Caco-2 (cell line): ENCODE results near the gene BLTP3A. TPM values are rescaled to one million over a fixed set of nuclear protein-coding genes. Genes with fewer than 3 reads are reported as not detected.
A peak's percentile ranks its signal among the peaks of the same experiment; 100 is the strongest.

ENCODE experiments used
- Bru-seq: library from RNA; stranded (reverse); fragments of 400-500 nt; gene quantifications from one replicate; lab custom pipeline; 2021; lab: Mats Ljungman, UMichigan
- BruChase-seq, 2 experiments: library from RNA; stranded (reverse); fragments of 400-500 nt; gene quantifications; one replicate each; lab custom pipeline; 2021; lab: Mats Ljungman, UMichigan
- BruUV-seq: library from RNA; stranded (reverse); fragments of 400-500 nt; replicated peaks from 2 replicates; lab custom pipeline; 2021; lab: Mats Ljungman, UMichigan
- CTCF ChIA-PET: fragments of 300-600 bp; sonication (Branson Sonifier 250); formaldehyde crosslinking; loops from one replicate; lab custom pipeline; 2022; ENCODE audit warnings: antibody characterized with exemption; lab: Charles Lee
- POLR2A ChIA-PET: fragments of 300-600 bp; sonication (Branson Sonifier 250); formaldehyde crosslinking; loops from one replicate; lab custom pipeline; 2022; ENCODE audit warnings: antibody characterized with exemption; lab: Charles Lee
- DNase-seq, 2 experiments: peaks; one replicate each; pipeline versions ENCODE4 v3.0.0 to v3.0.0-alpha.2; 2020 to 2022
- H3K27me3 ChIP-seq: replicated peaks from 2 replicates; pipeline ENCODE4 v1.6.0; 2011; ENCODE audit warnings: low read length; ENCODE audit not compliant: control insufficient read depth, insufficient read depth
- H3K36me3 ChIP-seq: 2 replicates; pipeline ENCODE4 v1.5.1; 2011; ENCODE audit warnings: low read length; ENCODE audit not compliant: control insufficient read depth, insufficient read depth
- H3K4me1 ChIP-seq: fragments of 250-450 bp; sonication (Bioruptor Pico); 2 replicates; pipeline ENCODE4 v1.5.1; 2020; ENCODE audit warnings: mild to moderate bottlenecking
- H3K4me3 ChIP-seq: 2 replicates; pipeline ENCODE4 v1.5.1; 2011; ENCODE audit warnings: low read depth, mild to moderate bottlenecking, control low read depth, low read length
- H3K9me3 ChIP-seq: fragments of 250-450 bp; sonication (Bioruptor Pico); 2 replicates; pipeline ENCODE4 v1.5.1; 2020; ENCODE audit warnings: mild to moderate bottlenecking, moderate library complexity
- H3K27ac Mint-ChIP-seq: one replicate; pipeline ENCODE4 v1.8.0; 2022; ENCODE audit warnings: mixed read lengths; ENCODE audit not compliant: unreplicated experiment
- H3K27me3 Mint-ChIP-seq: one replicate; pipeline ENCODE4 v1.8.0; 2022; ENCODE audit warnings: mixed read lengths; ENCODE audit not compliant: insufficient read depth, unreplicated experiment
- H3K36me3 Mint-ChIP-seq: one replicate; pipeline ENCODE4 v1.8.0; 2022; ENCODE audit warnings: mild to moderate bottlenecking, mixed read lengths; ENCODE audit not compliant: insufficient read depth, unreplicated experiment
- H3K4me1 Mint-ChIP-seq: one replicate; pipeline ENCODE4 v1.8.0; 2022; ENCODE audit warnings: low read depth, mixed read lengths; ENCODE audit not compliant: unreplicated experiment
- H3K4me3 Mint-ChIP-seq: one replicate; pipeline ENCODE4 v1.8.0; 2022; ENCODE audit warnings: mild to moderate bottlenecking, moderate library complexity, mixed read lengths; ENCODE audit not compliant: unreplicated experiment
- H3K9me3 Mint-ChIP-seq: one replicate; pipeline ENCODE4 v1.8.0; 2022; ENCODE audit warnings: mixed read lengths; ENCODE audit not compliant: unreplicated experiment
- CTCF ChIP-seq, 2 experiments: fragments of 200-600 bp in 1 of 2; IDR thresholded peaks; 1 replicate in 1 of 2; 2 replicates in 1 of 2; pipeline versions ENCODE4 v1.5.1 to v1.8.0; 2011 to 2022; ENCODE audit warnings: antibody characterized with exemption in 1 of 2, control low read depth in 1 of 2, inconsistent platforms in 1 of 2, low read depth in 1 of 2, low read length in 1 of 2, mild to moderate bottlenecking in 1 of 2, moderate library complexity in 1 of 2; ENCODE audit not compliant: insufficient read depth in 1 of 2, severe bottlenecking in 1 of 2, unreplicated experiment in 1 of 2
- intact Hi-C: fragments of 100-400 bp; cut with micrococcal nuclease; formaldehyde crosslinking; loops from one replicate; pipeline ENCODE4 v1.10.0; 2022; ENCODE audit not compliant: unreplicated experiment
- long read RNA-seq: library from polyadenylated mRNA; stranded (forward); transcript quantifications from one replicate; pipeline ENCODE4 v2.0.0, GENCODE V29; 2022
- total RNA-seq: library from RNA; stranded (reverse); gene quantifications from 2 replicates; pipeline ENCODE4 v1.2.3, GENCODE V29; 2022

BLTP3A gene
- total RNA-seq (40.3 and 41.6 TPM in 2 replicates), Bru-seq, nascent RNA (percentile 88 among the genes with signal in this experiment), BruChase-seq, experiment 1, labeled RNA remaining after a 2-hour chase (percentile 91 among the genes with signal in this experiment), BruChase-seq, experiment 2, labeled RNA remaining after a 6-hour chase (percentile 90 among the genes with signal in this experiment)
- long read RNA-seq, partial matches to known transcripts, result 6 of 24 reads
- long read RNA-seq, other reads (novel, unspliced or antisense), result 18 of 24 reads

GRCh38 chr6:34791701-34792604, at the start of gene BLTP3A:
TSS of gene BLTP3A (plus strand) at chr6:34792083. CDS start at chr6:34792251, 168 bp downstream.
- no peaks in the 10 kb centered on the region for H3K27me3 Mint-ChIP-seq
- intact Hi-C loops, result loop anchor here (5.0 kb wide), 1 partner anchor 35 kb away; the partner anchor contains the start of gene SNRPC
- ChIA-PET CTCF (interaction anchor here (0.5 to 1.6 kb wide), 4 partner anchors 8 to 573 kb away, joined by 3 to 8 read pairs (median 4); no protein-coding TSS in a partner anchor), POLR2A (interaction anchor here (0.6 to 2.5 kb wide), 8 partner anchors 8 to 330 kb away, joined by 3 to 16 read pairs (median 4); partner anchors contain the start of genes SNRPC and TAF11)
- TF ChIP-seq CTCF (IDR thresholded peaks at IDR 0.05; ENCODE audit: insufficient read depth in 1 of 2, low read depth in 1 of 2, low read length in 1 of 2, severe bottlenecking in 1 of 2, unreplicated experiment in 1 of 2), result no peak
- no peaks in the 10 kb centered on the region for H3K27me3 ChIP-seq
- BruUV-seq, result no TSS peak
- no peaks in the 10 kb centered on the region for H3K9me3 Mint-ChIP-seq
- H3K4me1 Mint-ChIP-seq, result peaks cover 9% of the 10 kb centered on the region
- DNase-seq, result peak; percentile 66 to 85
- peak within 1 kb of the TSS; percentile 88 for H3K4me3 ChIP-seq
- H3K36me3 Mint-ChIP-seq, result peaks cover 27% of the 10 kb centered on the region
- H3K27ac Mint-ChIP-seq, result peak within 1 kb of the TSS; percentile 99
- no peaks in the 10 kb centered on the region for H3K9me3 ChIP-seq
- H3K4me1 ChIP-seq, result peaks cover 26% of the 10 kb centered on the region
- H3K36me3 ChIP-seq, result no peaks in the 10 kb centered on the region; the same call in 1 of the 2 replicates
- H3K4me3 Mint-ChIP-seq, result peak within 1 kb of the TSS; percentile 97

GRCh38 chr6:34742094-34742493, 49.8 kb upstream of the BLTP3A start:
- Mint-ChIP-seq H3K27ac (no peak overlapping the region), H3K36me3 (peaks cover 6% of the 10 kb centered on the region), H3K4me3 (no peak overlapping the region), H3K4me1 (peaks cover 28% of the 10 kb centered on the region), H3K9me3 (no peaks in the 10 kb centered on the region), H3K27me3 (no peaks in the 10 kb centered on the region)
- Histone ChIP-seq H3K4me1 (peaks cover 25% of the 10 kb centered on the region), H3K36me3 (no peaks in the 10 kb centered on the region), H3K9me3 (no peaks in the 10 kb centered on the region), H3K4me3 (no peak overlapping the region), H3K27me3 (no peaks in the 10 kb centered on the region)
- TF ChIP-seq CTCF (IDR thresholded peaks at IDR 0.05; ENCODE audit: insufficient read depth in 1 of 2, low read depth in 1 of 2, low read length in 1 of 2, severe bottlenecking in 1 of 2, unreplicated experiment in 1 of 2), result no peak
- no TSS peak for BruUV-seq
- CTCF ChIA-PET, result interaction anchor here (0.7 kb wide), 1 partner anchor 15 kb away, joined by 3 read pairs; no protein-coding TSS in a partner anchor
- POLR2A ChIA-PET, result no interaction called here
- intact Hi-C loops, result no loop called here
- DNase-seq, result no peak
